Right lobe of liver (tissue), 4 donors: Measurements from ENCODE around the gene GSG1L.

Source experiments
- POLR2A ChIP-seq: fragments of 450-650 bp; IDR thresholded peaks from one replicate; pipeline ENCODE4 v1.6.1; 2017; ENCODE audit warnings: antibody characterized with exemption, mild to moderate bottlenecking
- TF ChIP-seq, protein P1 (sequence below), 4 donors: fragments of 200-600 bp in 3 of 4; fragments of 450-650 bp in 1 of 4; IDR thresholded peaks; one replicate each; pipeline versions ENCODE4 v1.5.1 to v1.8.0; 2016 to 2022; ENCODE audit warnings: antibody characterized with exemption in 4 of 4, mild to moderate bottlenecking in 2 of 4
- donor health status: DM: no; HTN: no; CAD: no.
- donor health status: DM: no; HTN: no; CAD: no.
- donor health status: DM: no; HTN: yes; CAD: no.

- TF ChIP-seq, protein P1, sequence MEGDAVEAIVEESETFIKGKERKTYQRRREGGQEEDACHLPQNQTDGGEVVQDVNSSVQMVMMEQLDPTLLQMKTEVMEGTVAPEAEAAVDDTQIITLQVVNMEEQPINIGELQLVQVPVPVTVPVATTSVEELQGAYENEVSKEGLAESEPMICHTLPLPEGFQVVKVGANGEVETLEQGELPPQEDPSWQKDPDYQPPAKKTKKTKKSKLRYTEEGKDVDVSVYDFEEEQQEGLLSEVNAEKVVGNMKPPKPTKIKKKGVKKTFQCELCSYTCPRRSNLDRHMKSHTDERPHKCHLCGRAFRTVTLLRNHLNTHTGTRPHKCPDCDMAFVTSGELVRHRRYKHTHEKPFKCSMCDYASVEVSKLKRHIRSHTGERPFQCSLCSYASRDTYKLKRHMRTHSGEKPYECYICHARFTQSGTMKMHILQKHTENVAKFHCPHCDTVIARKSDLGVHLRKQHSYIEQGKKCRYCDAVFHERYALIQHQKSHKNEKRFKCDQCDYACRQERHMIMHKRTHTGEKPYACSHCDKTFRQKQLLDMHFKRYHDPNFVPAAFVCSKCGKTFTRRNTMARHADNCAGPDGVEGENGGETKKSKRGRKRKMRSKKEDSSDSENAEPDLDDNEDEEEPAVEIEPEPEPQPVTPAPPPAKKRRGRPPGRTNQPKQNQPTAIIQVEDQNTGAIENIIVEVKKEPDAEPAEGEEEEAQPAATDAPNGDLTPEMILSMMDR (IDR thresholded peaks at IDR 0.05), result no peak
- no peak for TF ChIP-seq POLR2A
Measured at GRCh38 chr16:27820646-27821345, 242.7 kb downstream of the GSG1L start.
